Nucleus accumbens (tissue), 56 donors: ENCODE data around the gene NT5C2.
A peak's percentile ranks its signal among the peaks of the same experiment; 100 is the strongest.
"Not testable (repeated sequence)": the region's sequence is repeated elsewhere in the genome, so short reads cannot be mapped to it uniquely, and the experiment has no call there.

ENCODE experiments used
- DNase-seq, 56 donors: peaks; one replicate each; lab custom pipeline; 2025; lab: John Stamatoyannopoulos, UW

NT5C2 gene

GRCh38 chr10:103067099-103067477 lies 126.0 kb downstream of the NT5C2 start:
- not testable (repeated sequence) for DNase-seq

- no peak for DNase-seq
Observed at GRCh38 chr10:103066141-103067098, 126.7 kb downstream of the NT5C2 start.

GRCh38 chr10:103064956-103065355 lies 128.1 kb downstream of the NT5C2 start:
- DNase-seq = no peak

GRCh38 chr10:103062854-103063590 lies 130.1 kb downstream of the NT5C2 start:
- peak in 40 of 56 donors; percentile 5 to 64 (median 30) for DNase-seq

GRCh38 chr10:103060575-103060974 lies 132.5 kb downstream of the NT5C2 start:
- no peak for DNase-seq

- DNase-seq = no peak
Observed at GRCh38 chr10:103058034-103058433, 135.0 kb downstream of the NT5C2 start.

GRCh38 chr10:103055105-103055504 lies 138.0 kb downstream of the NT5C2 start:
- no peak for DNase-seq

- DNase-seq = peak in 13 of 56 donors; percentile 2 to 40 (median 10)
Observed at GRCh38 chr10:103054621-103055020, 138.5 kb downstream of the NT5C2 start.

- peak in 40 of 56 donors; percentile 5 to 68 (median 30) for DNase-seq
Observed at GRCh38 chr10:103053659-103054581, 139.2 kb downstream of the NT5C2 start.

- no peak for DNase-seq
Observed at GRCh38 chr10:103049237-103049636, 143.8 kb downstream of the NT5C2 start.

- no peak for DNase-seq
Observed at GRCh38 chr10:103047381-103047780, 145.7 kb downstream of the NT5C2 start.

GRCh38 chr10:103045961-103046360 lies 147.1 kb downstream of the NT5C2 start:
- DNase-seq = no peak

- DNase-seq = no peak
Observed at GRCh38 chr10:103044942-103045489, 148.1 kb downstream of the NT5C2 start.

GRCh38 chr10:103042908-103043307 lies 150.2 kb downstream of the NT5C2 start:
- no peak for DNase-seq

GRCh38 chr10:103042129-103042528 lies 150.9 kb downstream of the NT5C2 start:
- DNase-seq = no peak

GRCh38 chr10:103041391-103041790 lies 151.7 kb downstream of the NT5C2 start:
- DNase-seq = no peak

- DNase-seq = no peak
Observed at GRCh38 chr10:103040418-103040817, 152.7 kb downstream of the NT5C2 start.

- DNase-seq = no peak
Observed at GRCh38 chr10:103038570-103038969, 154.5 kb downstream of the NT5C2 start.
